Ovary (tissue), 9 donors: ENCODE data around the gene LRCH3. TPM values are rescaled to one million over a fixed set of nuclear protein-coding genes. Genes with fewer than 3 reads are reported as not detected.

Source experiments
- DNase-seq, 5 donors: peaks; one replicate each; pipeline ENCODE4 v3.0.0-alpha.2; 2019 to 2020
- H3K27ac ChIP-seq, 2 donors: fragments of 200-600 bp; one replicate each; pipeline versions ENCODE4 v1.5.1 to v1.8.0; 2019 to 2022
- H3K27me3 ChIP-seq: fragments of 200-600 bp; one replicate; pipeline ENCODE4 v1.8.0; 2022
- H3K36me3 ChIP-seq: fragments of 200-600 bp; sonication (generic); one replicate; pipeline ENCODE4 v1.5.1; 2019
- H3K4me1 ChIP-seq: one replicate; pipeline ENCODE4 v1.8.1; 2013; ENCODE audit warnings: mild to moderate bottlenecking, moderate library complexity; ENCODE audit not compliant: insufficient read depth
- H3K4me3 ChIP-seq: fragments of 200-600 bp; sonication (generic); one replicate; pipeline ENCODE4 v1.5.1; 2017
- H3K9me3 ChIP-seq, 2 donors: fragments of 200-600 bp in 1 of 2; sonication (generic) in 1 of 2; one replicate each; pipeline versions ENCODE4 v1.5.1 to v1.8.1; 2013 to 2019; ENCODE audit warnings: mild to moderate bottlenecking in 1 of 2, moderate library complexity in 1 of 2
- CTCF ChIP-seq, 3 donors: fragments of 450-650 bp in 2 of 3; fragments of 200-600 bp in 1 of 3; IDR thresholded peaks; one replicate each; pipeline versions ENCODE4 v1.5.1 to v1.8.0; 2016 to 2022; ENCODE audit warnings: antibody characterized with exemption in 3 of 3, mild to moderate bottlenecking in 1 of 3
- EP300 ChIP-seq: sonication (generic); formaldehyde crosslinking; IDR thresholded peaks from one replicate; pipeline ENCODE4 v1.6.1; 2017; ENCODE audit warnings: antibody characterized with exemption
- POLR2A ChIP-seq: fragments of 450-650 bp; IDR thresholded peaks from one replicate; pipeline ENCODE4 v1.6.1; 2017; ENCODE audit warnings: antibody characterized with exemption, mild to moderate bottlenecking, moderate library complexity
- WGBS, 3 donors: extraction: QIAGEN DNeasy Blood & Tissue Kit in 1 of 3; methylation state at CpG; one replicate each; pipeline versions ENCODE4 v1.1.5 to v1.1.7; 2013 to 2017; 5-methylcytosine and 5-hydroxymethylcytosine counted together
- intact Hi-C, 4 donors: fragments of 100-400 bp; cut with DNase I; formaldehyde crosslinking; loops; one replicate each; pipeline versions ENCODE4 v1.11.0 to v1.15.1; 2022 to 2023
- polyA plus RNA-seq, 2 donors: library from polyadenylated mRNA; stranded (reverse); fragments of 200-250 nt in 1 of 2; fragments of 350-450 nt in 1 of 2; fragmentation: Illumina TruSeq in 1 of 2; extraction: RNeasy Lipid Tissue Mini Kit (QIAGEN cat#74804) in 1 of 2; gene quantifications; one replicate each; pipeline ENCODE4 v1.2.3, GENCODE V29; 2013 to 2014
- total RNA-seq, 7 donors: library from RNA; depleted of rRNA in 2 of 7; stranded (reverse); fragments of >200 nt in 2 of 7; fragmentation: NEBNext Ultra II Directional in 3 of 7; extraction: Animal tissue kit (Norgen Biotek cat#: 25700) in 3 of 7; gene quantifications; one replicate each; pipeline versions ENCODE4 v1.1.0 to v1.2.4, GENCODE V29; 2016 to 2023
- donor health status: DM: no; HTN: no; CAD: no; lungs with moderate emphysema.
- donor health status: DM: no; HTN: no; CAD: no.
- donor health status: Bipolar disorder and iron deficiency.
- donor health status: DM: yes; HTN: yes; CAD: no.
- donor health status: DM: no; HTN: no; CAD: no.
- donor health status: DM: yes; HTN: yes; CAD: no.

The LRCH3 gene
- total and polyA plus RNA-seq, 9 donors = 20.9 to 192 (median 61.6) TPM

DNA sequence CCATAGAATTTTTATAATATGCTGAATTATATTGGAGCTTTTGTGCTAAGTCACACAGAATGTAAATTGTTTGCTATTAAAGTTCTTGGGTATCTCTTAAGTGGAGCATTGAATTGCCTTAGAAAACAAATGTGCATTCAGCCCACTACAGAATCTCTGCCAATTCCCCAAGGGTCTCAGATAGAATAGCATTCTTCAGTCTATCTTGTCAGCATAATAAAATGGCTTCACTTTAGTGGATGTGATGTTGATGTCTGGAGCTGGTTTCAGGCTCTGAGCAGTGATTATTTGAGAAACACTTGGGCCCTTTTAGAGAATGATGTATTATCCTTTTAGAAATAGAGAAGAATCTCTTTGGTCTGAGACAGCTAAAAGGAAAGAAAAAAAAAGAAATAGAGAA, 45.2 kb downstream of the LRCH3 start:
- intact Hi-C loops = no loop called here
- Histone ChIP-seq H3K27ac (no peak overlapping the region), H3K36me3 (no peaks in the 10 kb centered on the region), H3K27me3 (no peaks in the 10 kb centered on the region), H3K4me1 (no peaks in the 10 kb centered on the region), H3K4me3 (no peak overlapping the region), H3K9me3 (no peaks in the 10 kb centered on the region)
- TF ChIP-seq CTCF (IDR thresholded peaks at IDR 0.05) = no peak
- TF ChIP-seq POLR2A = no peak
- TF ChIP-seq EP300 = no peak
- no peak for DNase-seq

DNA sequence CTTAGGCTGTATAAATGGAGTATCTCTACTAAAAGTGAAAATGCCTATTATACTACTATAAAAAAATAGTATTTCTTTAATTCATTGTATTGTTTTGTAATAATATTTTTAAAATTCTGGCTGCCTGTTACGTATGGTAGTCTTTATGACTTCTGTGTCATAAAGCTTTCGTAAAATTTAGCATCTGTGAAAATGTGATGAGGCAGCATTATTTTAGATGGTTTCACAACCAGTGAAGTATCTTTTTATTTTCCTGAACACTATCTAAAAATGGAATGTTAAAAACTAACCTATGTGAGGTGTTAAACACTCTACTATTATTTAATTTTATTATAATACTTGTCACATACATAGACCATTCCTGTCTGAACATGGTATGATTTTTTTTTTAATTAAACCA, 46.2 kb downstream of the LRCH3 start:
- no peaks in the 10 kb centered on the region for H3K9me3 ChIP-seq
- WGBS, 3 donors = 94 to 97% (median 95%) methylated on average over 2 of the region's 2 CpGs
- DNase-seq = no peak
- no peak for TF ChIP-seq EP300
- no peak for TF ChIP-seq CTCF (IDR thresholded peaks at IDR 0.05)
- TF ChIP-seq POLR2A = no peak
- intact Hi-C loops = no loop called here
- H3K36me3 ChIP-seq = no peaks in the 10 kb centered on the region
- H3K27ac ChIP-seq = no peak overlapping the region
- H3K4me1 ChIP-seq = no peaks in the 10 kb centered on the region
- H3K27me3 ChIP-seq = no peaks in the 10 kb centered on the region
- no peak overlapping the region for H3K4me3 ChIP-seq

GRCh38 chr3:197841789-197842188, 50.7 kb downstream of the LRCH3 start:
- Histone ChIP-seq H3K4me1 (no peaks in the 10 kb centered on the region), H3K9me3 (no peaks in the 10 kb centered on the region), H3K27me3 (no peaks in the 10 kb centered on the region), H3K4me3 (no peak overlapping the region), H3K27ac (no peak overlapping the region), H3K36me3 (no peaks in the 10 kb centered on the region)
- DNase-seq = no peak
- WGBS, 3 donors = 42 to 65% (median 47%) methylated on average over 5 of the region's 5 CpGs
- intact Hi-C loops = no loop called here
- TF ChIP-seq CTCF (IDR thresholded peaks at IDR 0.05) (no peak), EP300 (no peak), POLR2A (no peak)

- H3K9me3 ChIP-seq = peaks cover 0 to 2% of the 10 kb centered on the region in 2 donors
- DNase-seq = no peak
- H3K27ac ChIP-seq = no peak overlapping the region
- WGBS, 3 donors = 28 to 61% (median 46%) methylated on average over 3 of the region's 3 CpGs
- H3K36me3 ChIP-seq = no peaks in the 10 kb centered on the region
- intact Hi-C loops = no loop called here
- TF ChIP-seq POLR2A = no peak
- no peak for TF ChIP-seq EP300
- no peak for TF ChIP-seq CTCF (IDR thresholded peaks at IDR 0.05)
- H3K27me3 ChIP-seq = no peaks in the 10 kb centered on the region
- H3K4me1 ChIP-seq = no peaks in the 10 kb centered on the region
- H3K4me3 ChIP-seq = no peak overlapping the region
Observed at GRCh38 chr3:197846491-197846890, 55.4 kb downstream of the LRCH3 start.
